ENCODE data around the gene ATOH8.
A peak's percentile ranks its signal among the peaks of the same experiment; 100 is the strongest.

ATOH8 gene

GRCh38 chr2:85753525-85754312 is at the start of gene ATOH8:
ATOH8 (plus strand) TSS chr2:85753991; CDS start chr2:85754190, 199 bp downstream.
- no peaks in the 10 kb centered on the region for H3K36me3 ChIP-seq (ENCODE audit: control insufficient read depth, insufficient read depth, low read length)
- peaks cover 7% of the 10 kb centered on the region for H3K27me3 ChIP-seq (ENCODE audit: control insufficient read depth, insufficient read depth, low read length)
- H3K9ac ChIP-seq (ENCODE audit: low read length) = no peak within 1 kb of the TSS
- peaks cover 21% of the 10 kb centered on the region for H3K4me1 ChIP-seq (ENCODE audit: control insufficient read depth, insufficient read depth, low read length)
- H3K27ac ChIP-seq (ENCODE audit: low read depth, low read length) = no peak within 1 kb of the TSS
- peak within 1 kb of the TSS; percentile 84 for H3K4me3 ChIP-seq (ENCODE audit: low read length)

GRCh38 chr2:85704038-85704437 is 49.8 kb upstream of the ATOH8 start:
- Histone ChIP-seq H3K4me3 (ENCODE audit: low read length) (no peak overlapping the region), H3K27me3 (ENCODE audit: control insufficient read depth, insufficient read depth, low read length) (no peaks in the 10 kb centered on the region), H3K27ac (ENCODE audit: low read depth, low read length) (no peak overlapping the region), H3K9ac (ENCODE audit: low read length) (no peak overlapping the region), H3K4me1 (ENCODE audit: control insufficient read depth, insufficient read depth, low read length) (no peaks in the 10 kb centered on the region), H3K36me3 (ENCODE audit: control insufficient read depth, insufficient read depth, low read length) (no peaks in the 10 kb centered on the region)

- no peaks in the 10 kb centered on the region for H3K4me1 ChIP-seq (ENCODE audit: control insufficient read depth, insufficient read depth, low read length)
- H3K36me3 ChIP-seq (ENCODE audit: control insufficient read depth, insufficient read depth, low read length) = no peaks in the 10 kb centered on the region
- H3K27ac ChIP-seq (ENCODE audit: low read depth, low read length) = no peak overlapping the region
- no peak overlapping the region for H3K9ac ChIP-seq (ENCODE audit: low read length)
- no peak overlapping the region for H3K4me3 ChIP-seq (ENCODE audit: low read length)
- no peaks in the 10 kb centered on the region for H3K27me3 ChIP-seq (ENCODE audit: control insufficient read depth, insufficient read depth, low read length)
These were observed 48.8 kb upstream of the ATOH8 start for GRCh38 chr2:85704800-85705679.

- Histone ChIP-seq H3K36me3 (ENCODE audit: control insufficient read depth, insufficient read depth, low read length) (no peaks in the 10 kb centered on the region), H3K27me3 (ENCODE audit: control insufficient read depth, insufficient read depth, low read length) (no peaks in the 10 kb centered on the region), H3K4me3 (ENCODE audit: low read length) (no peak overlapping the region), H3K4me1 (ENCODE audit: control insufficient read depth, insufficient read depth, low read length) (no peaks in the 10 kb centered on the region), H3K9ac (ENCODE audit: low read length) (no peak overlapping the region), H3K27ac (ENCODE audit: low read depth, low read length) (no peak overlapping the region)
These were observed 48.1 kb upstream of the ATOH8 start for GRCh38 chr2:85705680-85706039.

- H3K27ac ChIP-seq (ENCODE audit: low read depth, low read length) = no peak overlapping the region
- H3K27me3 ChIP-seq (ENCODE audit: control insufficient read depth, insufficient read depth, low read length) = no peaks in the 10 kb centered on the region
- no peak overlapping the region for H3K9ac ChIP-seq (ENCODE audit: low read length)
- no peaks in the 10 kb centered on the region for H3K36me3 ChIP-seq (ENCODE audit: control insufficient read depth, insufficient read depth, low read length)
- H3K4me1 ChIP-seq (ENCODE audit: control insufficient read depth, insufficient read depth, low read length) = no peaks in the 10 kb centered on the region
- no peak overlapping the region for H3K4me3 ChIP-seq (ENCODE audit: low read length)
These were observed 47.7 kb upstream of the ATOH8 start for GRCh38 chr2:85706063-85706462.

GRCh38 chr2:85706599-85707296 is 47.0 kb upstream of the ATOH8 start:
- H3K27me3 ChIP-seq (ENCODE audit: control insufficient read depth, insufficient read depth, low read length) = no peaks in the 10 kb centered on the region
- H3K36me3 ChIP-seq (ENCODE audit: control insufficient read depth, insufficient read depth, low read length) = no peaks in the 10 kb centered on the region
- no peak overlapping the region for H3K9ac ChIP-seq (ENCODE audit: low read length)
- no peaks in the 10 kb centered on the region for H3K4me1 ChIP-seq (ENCODE audit: control insufficient read depth, insufficient read depth, low read length)
- no peak overlapping the region for H3K4me3 ChIP-seq (ENCODE audit: low read length)
- H3K27ac ChIP-seq (ENCODE audit: low read depth, low read length) = no peak overlapping the region

GRCh38 chr2:85707304-85707703 is 46.5 kb upstream of the ATOH8 start:
- no peaks in the 10 kb centered on the region for H3K4me1 ChIP-seq (ENCODE audit: control insufficient read depth, insufficient read depth, low read length)
- H3K36me3 ChIP-seq (ENCODE audit: control insufficient read depth, insufficient read depth, low read length) = no peaks in the 10 kb centered on the region

GRCh38 chr2:85708641-85709040 is 45.1 kb upstream of the ATOH8 start:
- Histone ChIP-seq H3K36me3 (ENCODE audit: control insufficient read depth, insufficient read depth, low read length) (no peaks in the 10 kb centered on the region), H3K4me3 (ENCODE audit: low read length) (no peak overlapping the region), H3K27ac (ENCODE audit: low read depth, low read length) (no peak overlapping the region), H3K9ac (ENCODE audit: low read length) (no peak overlapping the region), H3K4me1 (ENCODE audit: control insufficient read depth, insufficient read depth, low read length) (no peaks in the 10 kb centered on the region), H3K27me3 (ENCODE audit: control insufficient read depth, insufficient read depth, low read length) (no peaks in the 10 kb centered on the region)

More at GRCh38 chr2:85707304-85707703, 46.5 kb upstream of the ATOH8 start:
- Histone ChIP-seq H3K27me3 (ENCODE audit: control insufficient read depth, insufficient read depth, low read length) (no peaks in the 10 kb centered on the region), H3K27ac (ENCODE audit: low read depth, low read length) (no peak overlapping the region), H3K9ac (ENCODE audit: low read length) (no peak overlapping the region), H3K4me3 (ENCODE audit: low read length) (no peak overlapping the region)

- Histone ChIP-seq H3K4me1 (ENCODE audit: control insufficient read depth, insufficient read depth, low read length) (no peaks in the 10 kb centered on the region), H3K36me3 (ENCODE audit: control insufficient read depth, insufficient read depth, low read length) (no peaks in the 10 kb centered on the region), H3K9ac (ENCODE audit: low read length) (no peak overlapping the region), H3K27me3 (ENCODE audit: control insufficient read depth, insufficient read depth, low read length) (no peaks in the 10 kb centered on the region), H3K27ac (ENCODE audit: low read depth, low read length) (no peak overlapping the region), H3K4me3 (ENCODE audit: low read length) (no peak overlapping the region)
These were observed 44.4 kb upstream of the ATOH8 start for GRCh38 chr2:85709401-85709811.

- no peak overlapping the region for H3K9ac ChIP-seq (ENCODE audit: low read length)
- H3K4me1 ChIP-seq (ENCODE audit: control insufficient read depth, insufficient read depth, low read length) = no peaks in the 10 kb centered on the region
- H3K27me3 ChIP-seq (ENCODE audit: control insufficient read depth, insufficient read depth, low read length) = no peaks in the 10 kb centered on the region
- H3K27ac ChIP-seq (ENCODE audit: low read depth, low read length) = peak overlapping the region; percentile 7
- H3K36me3 ChIP-seq (ENCODE audit: control insufficient read depth, insufficient read depth, low read length) = no peaks in the 10 kb centered on the region
- no peak overlapping the region for H3K4me3 ChIP-seq (ENCODE audit: low read length)
These were observed 42.9 kb upstream of the ATOH8 start for GRCh38 chr2:85710687-85711577.

- Histone ChIP-seq H3K27ac (ENCODE audit: low read depth, low read length) (peak overlapping the region; percentile 2), H3K27me3 (ENCODE audit: control insufficient read depth, insufficient read depth, low read length) (no peaks in the 10 kb centered on the region), H3K9ac (ENCODE audit: low read length) (no peak overlapping the region), H3K4me3 (ENCODE audit: low read length) (no peak overlapping the region), H3K36me3 (ENCODE audit: control insufficient read depth, insufficient read depth, low read length) (no peaks in the 10 kb centered on the region), H3K4me1 (ENCODE audit: control insufficient read depth, insufficient read depth, low read length) (no peaks in the 10 kb centered on the region)
These were observed 42.2 kb upstream of the ATOH8 start for GRCh38 chr2:85711578-85712060.

Data from rectal smooth muscle tissue (tissue), 1 donor.